Colonic mucosa (tissue), 4 donors: ENCODE measurements around the gene GGT7. TPM values are rescaled to one million over a fixed set of nuclear protein-coding genes. Genes with fewer than 3 reads are reported as not detected.

Source experiments
- DNase-seq: peaks from one replicate; pipeline ENCODE4 v3.0.0-alpha.2; 2020
- H3K27ac ChIP-seq: fragments of 200-600 bp; one replicate; pipeline ENCODE4 v1.8.0; 2021
- H3K27me3 ChIP-seq: fragments of 200-600 bp; one replicate; pipeline ENCODE4 v1.8.0; 2021
- H3K36me3 ChIP-seq: fragments of 200-600 bp; one replicate; pipeline ENCODE4 v1.8.0; 2021
- H3K4me1 ChIP-seq: fragments of 200-600 bp; one replicate; pipeline ENCODE4 v1.8.0; 2021; ENCODE audit warnings: mild to moderate bottlenecking
- H3K4me3 ChIP-seq: fragments of 200-600 bp; one replicate; pipeline ENCODE4 v1.8.0; 2021
- H3K9ac ChIP-seq, 2 donors: one replicate each; pipeline ENCODE4 v1.7.0; 2013; ENCODE audit warnings: control low read depth in 2 of 2, low read depth in 2 of 2, low read length in 2 of 2
- H3K9me3 ChIP-seq: fragments of 200-600 bp; one replicate; pipeline ENCODE4 v1.8.0; 2021
- CTCF ChIP-seq: fragments of 200-600 bp; IDR thresholded peaks from one replicate; pipeline ENCODE4 v1.8.0; 2022; ENCODE audit warnings: antibody characterized with exemption, mild to moderate bottlenecking
- intact Hi-C: fragments of 100-400 bp; cut with DNase I; formaldehyde crosslinking; loops from one replicate; pipeline ENCODE4 v1.14.1; 2022
- total RNA-seq, 2 donors: library from RNA; stranded (reverse); fragmentation: NEBNext Ultra II Directional in 1 of 2; extraction: Animal tissue kit (Norgen Biotek cat#: 25700) in 1 of 2; gene quantifications; one replicate each; pipeline ENCODE4 v1.2.1, GENCODE V29; 2021
- donor health status: healthy.
- donor health status: DM: no; HTN: no; CAD: no.
- donor health status: DM: no; HTN: no; CAD: no.

Gene GGT7
- total RNA-seq, 2 donors from 2014 or later, result 10.1 to 17.8 TPM

GRCh38 chr20:34797012-34797995 lies 75.4 kb downstream of the GGT7 start:
- Histone ChIP-seq H3K27ac (no peak overlapping the region), H3K4me1 (no peaks in the 10 kb centered on the region), H3K27me3 (no peaks in the 10 kb centered on the region), H3K9me3 (no peaks in the 10 kb centered on the region), H3K36me3 (no peaks in the 10 kb centered on the region), H3K4me3 (no peak overlapping the region), H3K9ac (no peak overlapping the region)
- no peak for DNase-seq
- no peak for TF ChIP-seq CTCF
- intact Hi-C loops, result no loop called here

Other genes starting within 250 kb of the GGT7 start
- gene PIGU, start 195.8 kb downstream of the GGT7 start, total RNA-seq, result 10 to 100 TPM; 22.3 to 32.6 TPM
- 10 to 100 TPM; 38.1 to 60.9 TPM for gene TP53INP2, start 168.5 kb downstream of the GGT7 start, total RNA-seq
- gene NCOA6, start 47.2 kb downstream of the GGT7 start, total RNA-seq, result 10 to 100 TPM; 28.9 to 40.2 TPM
- gene ACSS2, start 3.8 kb upstream of the GGT7 start, total RNA-seq, result 100 to 1,000 TPM; 258 to 394 TPM
- 100 to 1,000 TPM in 1 of 2 donors, 10 to 100 TPM in 1; 83.4 to 109 TPM for gene GSS, start 83.0 kb upstream of the GGT7 start, total RNA-seq
- 1 to 10 TPM in 1 of 2 donors, under 1 TPM in 1; 0.69 to 1.5 TPM for gene MYH7B, start 83.0 kb upstream of the GGT7 start, total RNA-seq
- 10 to 100 TPM; 52.8 to 63.2 TPM for gene TRPC4AP, start 220.0 kb upstream of the GGT7 start, total RNA-seq